ENCODE data around the gene TIMM50. TPM values are rescaled to one million over a fixed set of nuclear protein-coding genes. Genes with fewer than 3 reads are reported as not detected.

TIMM50 gene
- total RNA-seq, 1 donor from 2014 or later, result 39.9 TPM

GRCh38 chr19:39492225-39492624, 11.6 kb downstream of the TIMM50 start:
- peaks cover 3% of the 10 kb centered on the region for H3K4me1 Mint-ChIP-seq
- no peak for DNase-seq (ENCODE audit: low spot score)
- peaks cover 5% of the 10 kb centered on the region for H3K27me3 Mint-ChIP-seq (ENCODE audit: insufficient read depth, low read depth)
- Histone ChIP-seq H3K27me3 (peaks cover 9% of the 10 kb centered on the region), H4K20me1 (ENCODE audit: low read depth) (no peaks in the 10 kb centered on the region), H2AFZ (replicated peaks) (no peak overlapping the region), H3K9me3 (ENCODE audit: low read depth) (no peaks in the 10 kb centered on the region), H3K4me2 (no peak overlapping the region), H3K79me2 (ENCODE audit: low read depth) (no peaks in the 10 kb centered on the region), H3F3A (ENCODE audit: low read depth) (peaks cover 14% of the 10 kb centered on the region), H3K36me3 (no peaks in the 10 kb centered on the region), H3K4me1 (no peaks in the 10 kb centered on the region), H3K4me3 (no peak overlapping the region), H3K27ac (no peak overlapping the region), H3K9ac (no peak overlapping the region)
- H3K27ac Mint-ChIP-seq, result no peak overlapping the region
- H3K9me3 Mint-ChIP-seq, result no peaks in the 10 kb centered on the region
- H3K36me3 Mint-ChIP-seq, result peaks cover 14% of the 10 kb centered on the region
- H3K4me3 Mint-ChIP-seq, result no peak overlapping the region
- TF ChIP-seq EZH2phosphoT487 (IDR thresholded peaks at IDR 0.05), result no peak
- TF ChIP-seq CTCF (IDR thresholded peaks at IDR 0.05), result no peak

- no peaks in the 10 kb centered on the region for H4K20me1 ChIP-seq (ENCODE audit: low read depth)
- Mint-ChIP-seq H3K4me1 (peaks cover 3% of the 10 kb centered on the region), H3K27ac (no peak overlapping the region), H3K4me3 (no peak overlapping the region), H3K9me3 (no peaks in the 10 kb centered on the region), H3K27me3 (ENCODE audit: insufficient read depth, low read depth) (peaks cover 5% of the 10 kb centered on the region), H3K36me3 (peaks cover 13% of the 10 kb centered on the region)
- H3F3A ChIP-seq (ENCODE audit: low read depth), result peaks cover 18% of the 10 kb centered on the region
- H3K79me2 ChIP-seq (ENCODE audit: low read depth), result no peaks in the 10 kb centered on the region
- TF ChIP-seq EZH2 (IDR thresholded peaks at IDR 0.05), result no peak
- no peak for TF ChIP-seq EZH2phosphoT487 (IDR thresholded peaks at IDR 0.05)
- no peak for TF ChIP-seq CTCF (IDR thresholded peaks at IDR 0.05)
- H3K27ac ChIP-seq, result no peak overlapping the region
- H3K27me3 ChIP-seq, result peaks cover 14% of the 10 kb centered on the region
- H3K9me3 ChIP-seq (ENCODE audit: low read depth), result no peaks in the 10 kb centered on the region
- H3K9ac ChIP-seq, result no peak overlapping the region
- H3K4me3 ChIP-seq, result no peak overlapping the region
- no peak overlapping the region for H2AFZ ChIP-seq (replicated peaks)
- H3K4me2 ChIP-seq, result no peak overlapping the region
- H3K36me3 ChIP-seq, result no peaks in the 10 kb centered on the region
- no peak for DNase-seq (ENCODE audit: low spot score)
- H3K4me1 ChIP-seq, result peaks cover 4% of the 10 kb centered on the region
Observed at GRCh38 chr19:39492788-39493187, 12.2 kb downstream of the TIMM50 start.

- no peaks in the 10 kb centered on the region for H3K36me3 ChIP-seq
- H3K4me3 Mint-ChIP-seq, result no peak overlapping the region
- no peaks in the 10 kb centered on the region for H3K9me3 ChIP-seq (ENCODE audit: low read depth)
- H3K27me3 ChIP-seq, result peaks cover 33% of the 10 kb centered on the region
- H3K27ac Mint-ChIP-seq, result no peak overlapping the region
- no peak overlapping the region for H3K4me2 ChIP-seq
- H3K9ac ChIP-seq, result no peak overlapping the region
- no peaks in the 10 kb centered on the region for H3K9me3 Mint-ChIP-seq
- peaks cover 32% of the 10 kb centered on the region for H3F3A ChIP-seq (ENCODE audit: low read depth)
- H3K4me1 ChIP-seq, result peaks cover 17% of the 10 kb centered on the region
- H3K27me3 Mint-ChIP-seq (ENCODE audit: insufficient read depth, low read depth), result peaks cover 16% of the 10 kb centered on the region
- H2AFZ ChIP-seq (replicated peaks), result no peak overlapping the region
- H3K4me1 Mint-ChIP-seq, result peaks cover 14% of the 10 kb centered on the region
- H3K27ac ChIP-seq, result no peak overlapping the region
- DNase-seq (ENCODE audit: low spot score), result no peak
- no peak overlapping the region for H3K4me3 ChIP-seq
- H4K20me1 ChIP-seq (ENCODE audit: low read depth), result no peaks in the 10 kb centered on the region
- H3K36me3 Mint-ChIP-seq, result peaks cover 6% of the 10 kb centered on the region
- TF ChIP-seq EZH2 (IDR thresholded peaks at IDR 0.05) (no peak), CTCF (IDR thresholded peaks at IDR 0.05) (no peak), EZH2phosphoT487 (IDR thresholded peaks at IDR 0.05) (no peak)
- no peaks in the 10 kb centered on the region for H3K79me2 ChIP-seq (ENCODE audit: low read depth)
Observed at GRCh38 chr19:39494661-39495060, 14.0 kb downstream of the TIMM50 start.

Measured in neural progenitor cell (in vitro differentiated cells).